Measurements from ENCODE around the gene FPR2. TPM values are rescaled to one million over a fixed set of nuclear protein-coding genes. Genes with fewer than 3 reads are reported as not detected.

Gene FPR2
- total and polyA plus RNA-seq, 10 of the 15 experiments (the other 5 are each of a cell fraction or from before 2014, with no cell fraction given): not detected

DNA sequence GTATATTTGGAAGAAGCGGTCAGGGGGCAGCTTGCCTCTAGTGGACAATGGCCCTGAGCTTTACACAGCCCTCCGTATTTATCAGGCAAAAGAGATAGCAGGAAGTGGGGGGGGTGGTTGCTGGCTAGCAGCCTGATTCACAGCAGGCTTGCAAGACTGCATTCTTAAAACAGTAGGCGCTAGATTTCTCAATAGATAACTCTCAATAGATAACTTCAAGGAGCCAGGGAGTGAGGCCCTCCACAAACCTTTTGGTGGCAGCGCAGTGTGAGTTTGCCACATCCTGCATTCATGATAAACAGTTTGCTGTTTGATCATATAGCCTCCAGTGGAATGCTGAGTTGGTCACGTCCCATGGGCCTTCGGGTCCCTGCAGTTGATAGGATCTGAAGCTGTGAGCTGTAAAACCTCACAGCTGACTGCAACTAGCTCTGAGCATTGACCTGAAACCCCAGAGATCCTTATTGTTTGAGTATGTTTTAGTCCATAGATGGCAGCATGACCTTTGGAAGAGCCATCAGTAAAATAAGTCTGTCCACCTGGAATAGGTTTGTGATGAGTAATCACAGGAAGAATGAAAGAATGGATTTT, 46.2 kb downstream of the FPR2 start (continued):
- TF ChIP-seq TCF3 (IDR thresholded peaks at IDR 0.05; ENCODE audit: borderline replicate concordance, insufficient read depth, low read depth, low read length): no peak

DNA sequence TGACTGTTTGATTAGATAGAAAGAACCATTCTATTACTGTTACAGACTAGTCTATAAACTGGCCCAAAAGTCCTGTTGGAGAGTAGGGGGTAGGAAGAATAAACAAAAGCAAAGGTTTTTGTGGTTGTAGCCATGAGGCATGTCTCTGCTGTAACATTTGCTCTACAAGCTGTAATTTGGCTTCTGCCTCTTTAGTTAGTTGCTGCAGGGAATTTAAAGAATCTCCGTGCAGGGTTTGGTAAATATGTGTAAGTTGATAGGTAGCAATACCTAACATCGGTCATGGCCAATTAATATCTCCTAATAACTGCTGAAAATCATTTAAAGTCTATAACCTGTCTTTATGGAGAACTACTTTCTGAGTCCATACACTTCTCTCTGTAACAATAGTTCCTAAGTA, 46.9 kb downstream of the FPR2 start:
- CTCF ChIA-PET: interaction anchor here (0.5 to 2.7 kb wide), 2 partner anchors 30 to 81 kb away, joined by 3 to 10 read pairs; no protein-coding TSS in a partner anchor
- POLR2A ChIA-PET: no interaction called here
- Histone ChIP-seq H3K27me3 (replicated peaks in 1 of 2; ENCODE audit: control insufficient read depth in 2 of 2, insufficient read depth in 2 of 2, low read length in 1 of 2) (no peaks in the 10 kb centered on the region), H4K20me1 (ENCODE audit: control insufficient read depth, insufficient read depth) (no peaks in the 10 kb centered on the region), H3K4me2 (ENCODE audit: control insufficient read depth, insufficient read depth) (no peak overlapping the region), H3K4me1 (ENCODE audit: control insufficient read depth, insufficient read depth, low read length) (no peaks in the 10 kb centered on the region), H3K4me3 (no peak overlapping the region), H2AFZ (ENCODE audit: control insufficient read depth, low read depth, low read length) (no peak overlapping the region), H3K9me3 (replicated peaks; ENCODE audit: control insufficient read depth, insufficient read depth, low read length) (no peaks in the 10 kb centered on the region; the same call in 1 of the 3 replicates), H3K36me3 (ENCODE audit: control insufficient read depth in 2 of 2, insufficient read depth in 2 of 2, low read length in 1 of 2) (no peaks in the 10 kb centered on the region), H3K9ac (ENCODE audit: control insufficient read depth, insufficient read depth, low read length) (no peak overlapping the region), H3K79me2 (ENCODE audit: control insufficient read depth, insufficient read depth, low read length) (no peaks in the 10 kb centered on the region), H3K27ac (ENCODE audit: control insufficient read depth, insufficient read depth) (no peak overlapping the region)
- TF ChIP-seq NFYA (IDR thresholded peaks at IDR 0.05; ENCODE audit: borderline replicate concordance, low read depth, low read length): no peak
- TF ChIP-seq, protein P1, sequence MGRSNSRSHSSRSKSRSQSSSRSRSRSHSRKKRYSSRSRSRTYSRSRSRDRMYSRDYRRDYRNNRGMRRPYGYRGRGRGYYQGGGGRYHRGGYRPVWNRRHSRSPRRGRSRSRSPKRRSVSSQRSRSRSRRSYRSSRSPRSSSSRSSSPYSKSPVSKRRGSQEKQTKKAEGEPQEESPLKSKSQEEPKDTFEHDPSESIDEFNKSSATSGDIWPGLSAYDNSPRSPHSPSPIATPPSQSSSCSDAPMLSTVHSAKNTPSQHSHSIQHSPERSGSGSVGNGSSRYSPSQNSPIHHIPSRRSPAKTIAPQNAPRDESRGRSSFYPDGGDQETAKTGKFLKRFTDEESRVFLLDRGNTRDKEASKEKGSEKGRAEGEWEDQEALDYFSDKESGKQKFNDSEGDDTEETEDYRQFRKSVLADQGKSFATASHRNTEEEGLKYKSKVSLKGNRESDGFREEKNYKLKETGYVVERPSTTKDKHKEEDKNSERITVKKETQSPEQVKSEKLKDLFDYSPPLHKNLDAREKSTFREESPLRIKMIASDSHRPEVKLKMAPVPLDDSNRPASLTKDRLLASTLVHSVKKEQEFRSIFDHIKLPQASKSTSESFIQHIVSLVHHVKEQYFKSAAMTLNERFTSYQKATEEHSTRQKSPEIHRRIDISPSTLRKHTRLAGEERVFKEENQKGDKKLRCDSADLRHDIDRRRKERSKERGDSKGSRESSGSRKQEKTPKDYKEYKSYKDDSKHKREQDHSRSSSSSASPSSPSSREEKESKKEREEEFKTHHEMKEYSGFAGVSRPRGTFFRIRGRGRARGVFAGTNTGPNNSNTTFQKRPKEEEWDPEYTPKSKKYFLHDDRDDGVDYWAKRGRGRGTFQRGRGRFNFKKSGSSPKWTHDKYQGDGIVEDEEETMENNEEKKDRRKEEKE (IDR thresholded peaks at IDR 0.05): no peak
- no peak for TF ChIP-seq RUNX3 (IDR thresholded peaks at IDR 0.05; ENCODE audit: low read length)
- no peak for TF ChIP-seq CBFB (IDR thresholded peaks at IDR 0.05; ENCODE audit: low read depth)
- TF ChIP-seq, protein P2, sequence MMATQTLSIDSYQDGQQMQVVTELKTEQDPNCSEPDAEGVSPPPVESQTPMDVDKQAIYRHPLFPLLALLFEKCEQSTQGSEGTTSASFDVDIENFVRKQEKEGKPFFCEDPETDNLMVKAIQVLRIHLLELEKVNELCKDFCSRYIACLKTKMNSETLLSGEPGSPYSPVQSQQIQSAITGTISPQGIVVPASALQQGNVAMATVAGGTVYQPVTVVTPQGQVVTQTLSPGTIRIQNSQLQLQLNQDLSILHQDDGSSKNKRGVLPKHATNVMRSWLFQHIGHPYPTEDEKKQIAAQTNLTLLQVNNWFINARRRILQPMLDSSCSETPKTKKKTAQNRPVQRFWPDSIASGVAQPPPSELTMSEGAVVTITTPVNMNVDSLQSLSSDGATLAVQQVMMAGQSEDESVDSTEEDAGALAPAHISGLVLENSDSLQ (IDR thresholded peaks at IDR 0.05): no peak
- no peak for TF ChIP-seq FOXK2 (IDR thresholded peaks at IDR 0.05)
- TF ChIP-seq, protein P3, sequence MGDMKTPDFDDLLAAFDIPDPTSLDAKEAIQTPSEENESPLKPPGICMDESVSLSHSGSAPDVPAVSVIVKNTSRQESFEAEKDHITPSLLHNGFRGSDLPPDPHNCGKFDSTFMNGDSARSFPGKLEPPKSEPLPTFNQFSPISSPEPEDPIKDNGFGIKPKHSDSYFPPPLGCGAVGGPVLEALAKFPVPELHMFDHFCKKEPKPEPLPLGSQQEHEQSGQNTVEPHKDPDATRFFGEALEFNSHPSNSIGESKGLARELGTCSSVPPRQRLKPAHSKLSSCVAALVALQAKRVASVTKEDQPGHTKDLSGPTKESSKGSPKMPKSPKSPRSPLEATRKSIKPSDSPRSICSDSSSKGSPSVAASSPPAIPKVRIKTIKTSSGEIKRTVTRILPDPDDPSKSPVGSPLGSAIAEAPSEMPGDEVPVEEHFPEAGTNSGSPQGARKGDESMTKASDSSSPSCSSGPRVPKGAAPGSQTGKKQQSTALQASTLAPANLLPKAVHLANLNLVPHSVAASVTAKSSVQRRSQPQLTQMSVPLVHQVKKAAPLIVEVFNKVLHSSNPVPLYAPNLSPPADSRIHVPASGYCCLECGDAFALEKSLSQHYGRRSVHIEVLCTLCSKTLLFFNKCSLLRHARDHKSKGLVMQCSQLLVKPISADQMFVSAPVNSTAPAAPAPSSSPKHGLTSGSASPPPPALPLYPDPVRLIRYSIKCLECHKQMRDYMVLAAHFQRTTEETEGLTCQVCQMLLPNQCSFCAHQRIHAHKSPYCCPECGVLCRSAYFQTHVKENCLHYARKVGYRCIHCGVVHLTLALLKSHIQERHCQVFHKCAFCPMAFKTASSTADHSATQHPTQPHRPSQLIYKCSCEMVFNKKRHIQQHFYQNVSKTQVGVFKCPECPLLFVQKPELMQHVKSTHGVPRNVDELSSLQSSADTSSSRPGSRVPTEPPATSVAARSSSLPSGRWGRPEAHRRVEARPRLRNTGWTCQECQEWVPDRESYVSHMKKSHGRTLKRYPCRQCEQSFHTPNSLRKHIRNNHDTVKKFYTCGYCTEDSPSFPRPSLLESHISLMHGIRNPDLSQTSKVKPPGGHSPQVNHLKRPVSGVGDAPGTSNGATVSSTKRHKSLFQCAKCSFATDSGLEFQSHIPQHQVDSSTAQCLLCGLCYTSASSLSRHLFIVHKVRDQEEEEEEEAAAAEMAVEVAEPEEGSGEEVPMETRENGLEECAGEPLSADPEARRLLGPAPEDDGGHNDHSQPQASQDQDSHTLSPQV (IDR thresholded peaks at IDR 0.05): no peak
- TF ChIP-seq CBX3 (IDR thresholded peaks at IDR 0.05; ENCODE audit: borderline replicate concordance, low read depth): no peak
- no peak for TF ChIP-seq MTA2 (IDR thresholded peaks at IDR 0.05; ENCODE audit: low read depth)
- DNase-seq (ENCODE audit: low read depth, low spot score): no peak
- BruUV-seq (replicated peaks): no TSS peak
- no peak for FAIRE-seq
- ATAC-seq: no peak
- RAD21 ChIA-PET (ENCODE audit: unreplicated experiment): interaction anchor here (1.9 kb wide), 1 partner anchor 429 kb away, joined by 4 read pairs; no protein-coding TSS in a partner anchor
- WGBS (ENCODE audit: insufficient coverage, insufficient replicate concordance, low lambda C conversion rate, missing lambda C conversion rate): 3% methylated on average over 2 of the region's 2 CpGs
- SMC1A ChIA-PET (ENCODE audit: uncharacterized antibody, unreplicated experiment): no interaction called here
- in situ Hi-C loops (cut with MboI) (no loop called here), intact Hi-C loops (cut with micrococcal nuclease; ENCODE audit: unreplicated experiment) (no loop called here)

Measured in GM12878 (cell line).